Muscle of back (tissue), 11 donors: ENCODE results near the gene SBK1. TPM values are rescaled to one million over a fixed set of nuclear protein-coding genes. Genes with fewer than 3 reads are reported as not detected.
"Not testable (repeated sequence)": the region's sequence is repeated elsewhere in the genome, so short reads cannot be mapped to it uniquely, and the experiment has no call there.

ENCODE experiments used
- DNase-seq, 3 donors: peaks; one replicate each; pipeline versions ENCODE4 v3.0.0 to v3.0.0-alpha.2; 2013
- polyA plus RNA-seq, 10 donors: library from polyadenylated mRNA; unstranded; fragments of 120-200 nt; gene quantifications; one replicate each; pipeline ENCODE4 v1.2.1, GENCODE V29; 2013; ENCODE audit not compliant: insufficient read length in 10 of 10

The SBK1 gene
- polyA plus RNA-seq, 10 donors = 8.4 to 18.2 (median 14.7) TPM

DNA sequence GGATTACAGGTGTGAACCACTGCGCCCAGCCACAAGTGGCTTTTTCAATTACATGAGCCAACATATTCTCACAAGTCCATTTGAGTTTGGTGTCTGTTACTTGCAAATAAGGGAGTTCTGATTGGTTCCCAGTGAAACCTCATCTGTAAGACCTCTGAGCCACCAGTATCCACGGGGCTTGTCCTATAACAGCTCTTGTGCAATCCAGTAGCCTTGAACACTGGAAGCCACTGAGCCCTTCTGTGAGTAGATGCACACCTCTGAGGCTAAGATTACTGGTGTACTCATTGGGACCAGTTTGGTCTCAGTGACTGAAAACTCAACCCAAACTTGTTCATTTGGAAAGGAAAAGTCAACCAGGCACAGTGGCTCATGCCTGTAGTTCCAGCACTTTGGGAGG lies 38.7 kb downstream of the SBK1 start:
- not testable (repeated sequence) for DNase-seq

DNA sequence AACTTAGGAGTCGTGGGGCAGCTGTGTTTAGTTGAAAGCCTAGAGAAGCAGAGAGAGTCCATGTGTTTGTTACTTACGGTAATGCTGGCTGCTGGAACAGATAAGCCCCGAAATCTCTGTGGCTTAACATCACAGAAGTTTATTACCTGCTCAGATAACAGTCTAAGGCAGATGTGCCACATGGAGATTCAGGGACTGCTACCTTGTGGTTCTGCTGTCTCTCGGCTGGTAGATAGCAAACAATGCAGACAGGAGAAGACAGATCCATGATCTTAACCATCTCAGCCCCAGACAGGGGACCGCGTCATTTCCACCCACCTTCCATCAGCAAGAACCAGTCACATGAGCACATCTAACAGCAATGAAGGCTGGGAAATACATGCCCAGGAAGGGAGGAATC lies 40.3 kb downstream of the SBK1 start:
- not testable (repeated sequence) for DNase-seq

DNA sequence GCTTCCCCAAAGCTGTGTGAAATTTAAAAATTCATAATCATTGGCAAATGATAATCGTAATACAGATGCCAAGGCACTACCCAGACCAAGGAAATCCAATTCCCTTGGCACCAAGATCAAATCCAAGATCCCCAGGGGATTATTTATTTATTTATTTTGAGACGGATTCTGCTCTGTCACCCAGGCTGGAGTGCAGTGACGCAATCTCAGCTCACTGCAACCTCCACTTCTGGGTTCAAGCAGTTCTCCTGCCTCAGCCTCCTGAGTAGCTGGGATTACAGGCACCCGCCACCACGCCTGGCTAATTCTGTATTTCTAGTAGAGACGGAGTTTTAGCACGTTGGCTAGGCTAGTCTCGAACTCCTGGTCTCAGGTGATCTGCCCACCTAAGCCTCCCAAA lies 43.4 kb downstream of the SBK1 start:
- not testable (repeated sequence) for DNase-seq

DNA sequence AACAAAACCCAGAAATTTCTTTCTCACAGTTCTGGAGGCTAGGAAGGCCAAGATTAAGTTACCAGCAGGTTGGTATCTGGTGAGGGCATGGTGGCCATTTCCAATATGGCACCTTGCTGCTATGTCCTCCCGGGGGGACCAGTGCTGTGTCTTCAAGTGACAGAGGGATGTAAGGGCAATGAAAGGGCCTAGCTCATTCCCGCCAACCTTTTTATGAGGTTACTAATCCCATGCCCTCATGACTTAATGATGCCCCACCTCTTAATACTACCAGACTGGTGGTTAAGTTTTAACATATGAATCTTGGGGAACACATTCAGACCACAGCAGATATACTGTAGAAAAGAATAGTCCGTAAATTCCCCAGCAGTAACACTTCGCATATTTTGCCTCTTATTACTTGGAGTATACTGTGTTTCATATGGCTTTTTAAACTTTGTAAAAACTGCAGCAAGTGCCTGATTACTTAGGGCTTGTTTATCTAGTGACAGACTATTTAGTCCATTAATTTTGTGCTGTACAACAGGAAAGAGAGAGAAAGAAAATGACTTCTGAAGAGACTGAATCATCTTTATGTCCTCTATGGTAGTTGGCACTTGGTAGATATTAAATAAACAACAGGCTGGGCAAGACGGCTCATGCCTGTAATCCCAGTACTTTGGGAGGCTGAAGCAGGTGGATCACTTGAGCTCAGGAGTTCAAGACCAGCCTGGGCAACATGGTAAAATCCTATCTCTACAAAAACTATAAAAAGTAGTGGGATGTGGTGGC lies 44.8 kb downstream of the SBK1 start:
- DNase-seq = not testable (repeated sequence)

- not testable (repeated sequence) for DNase-seq
Measured at GRCh38 chr16:28338230-28338629, 45.9 kb downstream of the SBK1 start.

DNA sequence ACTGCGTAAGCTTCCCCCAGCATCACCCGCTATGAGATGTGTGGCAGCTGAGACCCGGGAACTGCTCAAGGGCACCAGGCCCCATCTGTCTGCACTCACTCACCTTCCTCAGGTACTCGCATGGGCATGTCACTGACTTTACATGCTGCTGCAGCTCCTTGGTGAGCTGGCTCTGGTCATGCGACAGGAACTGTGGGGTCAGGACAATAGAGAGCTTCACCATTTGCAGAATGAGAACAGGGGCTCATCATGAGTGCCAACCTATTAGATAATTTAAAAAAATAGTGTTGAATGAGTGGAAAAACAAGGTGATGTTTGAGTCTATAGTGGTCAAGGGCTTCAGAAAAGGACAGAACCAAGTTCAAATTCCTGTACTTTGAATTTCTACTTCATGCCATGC lies 70.3 kb downstream of the SBK1 start:
- DNase-seq = not testable (repeated sequence)

GRCh38 chr16:28363408-28363807 lies 71.1 kb downstream of the SBK1 start, which contains the start of gene NPIPB6:
Gene NPIPB6, minus strand, starts transcription at chr16:28363508. Its CDS starts 686 bp downstream, at chr16:28362822.
- DNase-seq = not testable (repeated sequence)

DNA sequence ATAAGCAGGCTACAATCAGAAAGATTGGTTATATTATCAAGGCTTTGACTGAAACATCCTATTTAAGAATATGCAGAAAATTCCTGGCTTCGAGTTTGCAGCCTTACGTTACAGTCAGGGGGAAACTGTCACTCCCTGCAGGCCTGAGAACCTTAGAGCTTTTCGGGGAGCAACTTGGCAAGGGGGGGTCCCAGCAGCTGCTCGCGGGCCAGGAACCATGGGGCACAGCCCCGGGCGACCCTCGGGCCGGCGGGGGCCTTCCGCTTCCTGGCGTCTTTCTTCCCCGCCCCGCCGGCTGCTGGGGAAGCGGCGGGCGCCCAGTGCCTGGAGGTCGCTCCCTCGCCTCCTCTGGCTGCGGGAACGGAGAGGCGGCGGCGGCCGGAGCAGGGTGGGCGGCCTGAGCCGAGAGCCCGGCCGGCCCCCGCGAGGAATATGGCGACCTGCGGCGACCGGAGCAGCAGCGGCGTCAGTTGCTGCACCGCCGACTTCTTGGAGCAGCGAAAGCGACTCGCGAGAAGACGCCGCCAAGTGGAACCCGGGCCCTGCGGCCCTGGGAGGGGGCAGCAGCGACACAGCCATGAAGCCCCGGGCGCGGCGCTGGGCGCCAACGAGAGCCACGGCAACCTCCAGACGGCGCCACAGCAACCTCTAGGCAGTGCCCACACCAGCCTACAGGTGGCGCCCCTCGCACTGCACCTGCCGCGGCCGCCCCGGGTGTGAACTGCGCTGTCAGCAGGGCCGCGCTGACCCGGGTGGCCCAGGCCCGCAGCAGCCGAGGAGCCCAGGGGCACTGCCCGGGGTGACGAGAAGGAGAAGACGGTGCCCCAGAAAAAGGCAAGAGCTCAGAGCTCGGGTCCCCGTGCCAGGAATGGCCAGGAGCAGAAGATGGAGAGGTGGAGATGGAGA lies 72.2 kb downstream of the SBK1 start:
- DNase-seq = not testable (repeated sequence)

GRCh38 chr16:28367926-28368325 lies 75.6 kb downstream of the SBK1 start:
- peak in 1 of 3 donors; percentile 0 for DNase-seq

Other genes with a start within 250 kb of the SBK1 start
- gene GSG1L, start 228.8 kb upstream of the SBK1 start, polyA plus RNA-seq = 1 to 10 TPM; 1.6 to 3.7 (median 2.5) TPM
- gene XPO6, start 80.6 kb upstream of the SBK1 start, polyA plus RNA-seq = 10 to 100 TPM; 46.4 to 86.4 (median 56.2) TPM
- gene NPIPB6, start 71.0 kb downstream of the SBK1 start, polyA plus RNA-seq = 1 to 10 TPM in 5 of 10 donors, under 1 TPM in 5; 0.21 to 2.8 (median 1.0) TPM
- 100 to 1,000 TPM in 1 of 10 donors, 10 to 100 TPM in 9; 34.6 to 109 (median 57.9) TPM for gene EIF3CL, start 111.3 kb downstream of the SBK1 start, polyA plus RNA-seq
- gene NPIPB7, start 179.8 kb downstream of the SBK1 start, polyA plus RNA-seq = under 1 TPM in 7 of 10 donors, not detected in 3; 0.14 to 0.74 (median 0.24) TPM
- gene CLN3, start 199.5 kb downstream of the SBK1 start, polyA plus RNA-seq = 10 to 100 TPM; 11.7 to 21.3 (median 15.1) TPM
- 1 to 10 TPM in 1 of 10 donors, under 1 TPM in 9; 0.34 to 2.6 (median 0.78) TPM for gene APOBR, start 202.1 kb downstream of the SBK1 start, polyA plus RNA-seq
- gene IL27, start 214.3 kb downstream of the SBK1 start, polyA plus RNA-seq = under 1 TPM in 1 of 10 donors, not detected in 9; 0.30 TPM
- 10 to 100 TPM; 26.4 to 55.6 (median 35.4) TPM for gene NUPR1, start 246.4 kb downstream of the SBK1 start, polyA plus RNA-seq